ENCODE measurements around the gene TMEM119.
A peak's percentile ranks its signal among the peaks of the same experiment; 100 is the strongest.
"Not testable (repeated sequence)": the region's sequence is repeated elsewhere in the genome, so short reads cannot be mapped to it uniquely, and the experiment has no call there.

Gene TMEM119

DNA sequence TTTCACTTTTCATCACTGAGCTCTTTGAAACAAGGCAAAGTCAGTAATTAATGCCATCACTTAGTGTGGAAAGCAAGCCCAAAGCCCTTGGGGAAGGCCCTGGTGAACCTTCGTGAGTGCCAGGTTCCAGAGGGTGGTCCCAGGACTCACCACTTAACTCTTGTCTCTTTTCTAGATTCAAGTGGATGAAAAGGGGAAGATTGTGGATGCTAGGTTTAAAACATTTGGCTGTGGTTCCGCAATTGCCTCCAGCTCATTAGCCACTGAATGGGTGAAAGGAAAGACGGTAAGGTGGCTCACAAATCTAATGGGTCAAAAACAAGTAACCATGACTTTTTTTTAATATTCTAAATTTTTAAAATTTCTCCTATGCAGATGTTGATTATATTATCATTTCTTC, 32.7 kb downstream of the TMEM119 start:
- DNase-seq (ENCODE audit: low spot score) = no peak

DNA sequence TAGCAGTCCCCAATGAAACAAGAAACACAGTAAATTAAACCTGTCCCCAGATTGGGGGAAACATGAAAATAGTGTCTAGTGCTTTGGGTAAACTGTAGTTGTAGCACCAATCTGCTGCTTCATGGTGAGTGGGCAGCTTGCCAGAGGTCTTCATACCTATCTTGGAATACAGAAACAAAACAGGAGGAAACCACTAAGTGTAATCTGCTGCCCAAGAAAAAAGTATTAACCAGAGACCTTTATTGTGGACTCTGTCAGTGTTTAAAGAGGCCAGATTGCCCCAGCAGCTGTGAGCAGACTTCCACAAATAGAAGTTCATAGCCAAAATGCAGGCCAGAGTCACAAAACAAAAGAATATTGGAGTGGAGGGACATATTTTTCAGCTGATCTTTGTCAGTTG, 33.2 kb downstream of the TMEM119 start:
- no peak for DNase-seq (ENCODE audit: low spot score)

DNA sequence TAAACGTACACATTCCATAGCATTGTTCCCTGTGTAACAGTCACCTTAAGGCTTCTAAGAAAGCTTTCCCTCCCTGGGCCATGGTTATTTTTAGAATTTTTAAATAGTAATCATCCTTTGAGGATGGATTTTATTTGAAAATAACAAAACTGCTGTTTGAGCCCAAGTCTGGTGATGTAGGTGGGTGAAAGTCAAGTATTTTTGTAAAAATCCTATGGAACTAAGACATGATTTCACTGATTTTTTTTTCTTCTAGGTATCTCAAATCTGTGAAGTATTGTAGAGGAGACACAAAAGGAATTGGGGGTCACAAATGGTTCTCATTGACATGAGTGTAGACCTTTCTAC, 34.1 kb downstream of the TMEM119 start:
- no peak for DNase-seq (ENCODE audit: low spot score)

DNA sequence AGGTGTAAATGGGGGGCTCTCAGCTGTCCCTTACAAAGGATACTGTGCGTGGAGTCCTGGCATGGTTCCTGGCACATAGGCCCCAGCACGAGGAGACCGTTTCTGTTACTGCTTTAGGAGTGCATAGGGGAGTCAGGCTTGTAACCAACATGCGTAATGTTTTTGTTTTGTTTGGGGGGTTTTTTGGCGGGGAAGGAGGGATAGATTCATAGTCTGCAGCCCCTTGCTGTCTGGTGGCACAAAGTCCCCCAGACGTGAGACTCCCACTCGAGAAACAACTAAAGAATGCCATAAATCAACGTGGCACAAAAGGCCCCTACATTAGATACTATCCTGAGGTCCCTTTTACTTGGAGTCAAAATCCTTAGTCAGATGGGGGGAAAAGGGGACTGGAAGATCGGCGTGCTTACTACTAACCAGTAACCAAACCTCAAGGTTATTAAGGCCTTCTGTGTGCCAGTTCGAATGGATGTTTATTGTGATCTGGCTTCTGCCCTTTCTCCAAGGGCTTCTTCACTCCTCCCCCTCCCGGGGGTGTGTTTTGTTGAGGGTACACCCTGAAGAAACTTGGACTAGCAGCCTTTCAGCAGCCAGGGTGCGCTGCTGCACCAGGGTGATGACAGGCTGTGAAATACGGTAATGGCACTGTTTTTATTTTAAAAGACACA, 34.6 kb downstream of the TMEM119 start:
- DNase-seq (ENCODE audit: low spot score) = peak; percentile 84

DNA sequence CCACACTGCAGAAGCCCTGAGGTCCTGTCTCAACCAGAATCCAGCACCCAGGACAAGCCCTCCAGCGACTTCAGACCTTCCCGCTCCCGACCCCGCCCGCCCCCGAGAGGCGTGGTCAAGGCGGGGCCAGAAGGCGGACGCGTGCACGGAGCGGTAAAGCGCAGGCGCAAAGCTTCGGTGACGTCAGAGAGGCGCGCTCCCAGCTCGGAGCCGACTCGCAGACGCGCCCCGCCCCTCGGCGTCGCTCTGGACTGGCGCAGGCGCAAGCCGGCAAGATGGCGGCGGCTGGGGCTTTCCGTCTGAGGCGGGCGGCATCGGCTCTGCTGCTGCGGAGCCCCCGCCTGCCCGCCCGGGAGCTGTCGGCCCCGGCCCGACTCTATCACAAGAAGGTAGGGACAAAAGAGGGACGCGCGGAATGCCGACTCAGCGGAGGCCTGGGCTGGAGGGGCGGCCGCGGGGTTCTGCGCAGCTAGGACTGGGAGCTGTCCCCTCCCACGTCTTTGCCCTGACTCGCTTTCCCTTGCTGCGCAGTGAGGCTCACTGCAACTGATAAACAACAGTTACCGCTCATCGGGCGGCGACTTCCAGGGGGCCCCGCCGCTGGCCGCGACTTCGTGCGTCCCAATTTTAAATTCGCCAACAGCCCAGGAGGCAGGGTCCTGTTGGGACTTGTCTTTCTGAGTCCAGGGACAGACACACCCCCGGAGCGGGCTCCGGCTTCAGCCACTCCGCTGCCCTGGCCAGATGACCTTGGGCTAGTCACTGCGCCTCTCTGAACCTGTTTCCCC, 35.3 kb downstream of the TMEM119 start, which contains the start of gene ISCU:
ISCU (plus strand) TSS at position 249 of the 788 bp plus-strand sequence; CDS start at position 276, 27 bp downstream.
- peak; percentile 93 for DNase-seq (ENCODE audit: low spot score)

DNA sequence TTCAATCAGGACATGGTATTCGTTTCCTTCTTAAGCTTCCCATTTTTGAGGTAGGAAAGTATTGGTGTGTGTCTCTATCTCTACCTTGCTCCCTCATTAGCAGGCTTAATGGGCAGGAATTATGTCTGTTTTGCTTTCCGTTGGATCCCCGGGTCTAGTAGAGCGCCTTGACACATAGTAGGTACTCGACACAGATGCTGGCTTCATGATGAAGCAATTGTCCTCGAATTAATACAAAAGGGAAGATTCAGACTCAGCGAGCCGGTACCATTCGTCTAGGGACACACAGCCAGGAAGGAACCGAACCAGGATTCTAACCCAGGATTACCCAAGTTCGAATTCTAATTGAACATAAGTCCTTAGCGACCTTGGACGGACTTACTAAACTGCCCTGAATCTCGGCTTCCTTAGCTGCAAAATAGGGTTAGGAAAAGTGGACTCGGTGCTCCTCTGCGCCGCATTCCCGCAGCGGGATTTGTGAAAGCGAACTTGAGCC, 36.0 kb downstream of the TMEM119 start:
- peak; percentile 43 for DNase-seq (ENCODE audit: low spot score)

DNA sequence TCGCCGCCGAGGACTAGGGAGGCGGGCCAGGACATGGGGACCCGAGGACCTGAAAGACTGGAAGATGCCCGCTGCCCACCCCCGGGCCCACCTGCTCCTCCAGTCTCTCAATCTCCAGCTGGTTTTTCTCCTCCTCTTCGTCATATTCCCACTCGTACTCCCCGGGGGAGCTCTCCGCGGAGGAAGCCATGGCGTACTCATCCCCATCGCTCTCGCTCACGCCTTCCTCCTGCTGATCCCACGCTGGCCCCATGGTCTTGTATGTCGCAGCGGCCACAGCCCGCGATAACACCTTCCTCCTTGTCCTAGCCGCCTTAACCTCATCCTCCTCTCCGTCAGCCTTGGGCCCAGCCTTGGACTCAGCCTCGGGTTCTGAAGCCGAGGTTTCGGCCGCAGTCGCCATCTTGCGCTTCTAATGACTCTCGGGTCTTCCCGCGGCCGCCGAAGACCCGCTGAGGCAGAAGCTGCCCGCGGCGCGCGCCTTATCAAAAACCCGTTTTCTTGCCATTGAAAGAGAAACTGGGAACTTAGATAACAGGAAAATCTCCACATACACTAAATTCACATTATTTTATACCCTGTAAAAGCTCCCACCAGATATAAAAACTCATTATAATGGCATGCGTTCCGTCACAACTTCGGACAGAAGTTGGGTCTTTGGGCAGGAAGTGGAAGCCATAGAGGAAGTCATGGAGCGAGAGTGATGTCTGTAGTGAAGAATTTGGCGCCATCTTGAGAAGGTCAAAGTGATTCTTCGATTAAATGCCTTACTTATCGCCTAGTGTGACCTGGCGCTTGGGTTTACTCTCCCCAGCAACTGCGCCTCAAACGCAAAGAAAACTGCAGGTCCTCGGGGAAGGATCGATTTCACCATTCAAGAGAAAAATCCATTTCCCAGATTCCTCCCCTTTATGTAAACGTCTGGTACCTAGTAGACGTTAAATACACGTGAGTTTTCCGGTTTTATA, 36.8 kb downstream of the TMEM119 start, which contains the start of gene SART3:
SART3 (minus strand) TSS at position 422 of the 968 bp plus-strand sequence; CDS start at position 403, 19 bp downstream.
- DNase-seq (ENCODE audit: low spot score) = peak; percentile 92

DNA sequence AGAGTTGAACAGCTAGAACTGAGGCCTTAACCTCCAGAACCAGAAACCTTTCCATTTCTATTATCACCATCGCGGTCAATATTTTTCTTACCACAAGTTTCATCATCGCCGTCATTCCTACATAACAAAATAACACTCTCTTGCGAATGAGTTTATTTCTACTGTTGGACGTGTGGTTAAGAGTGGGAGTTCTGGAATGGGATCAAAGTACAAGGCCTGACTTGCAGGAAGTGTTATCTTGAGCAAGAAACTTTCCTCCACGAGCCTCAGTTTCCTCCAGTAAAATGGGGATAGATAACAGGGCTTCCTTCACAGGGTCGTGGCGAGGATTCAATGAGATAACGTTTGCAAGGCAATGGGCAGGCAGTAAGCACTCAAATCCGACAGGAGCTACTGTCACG, 37.6 kb downstream of the TMEM119 start:
- peak; percentile 70 for DNase-seq (ENCODE audit: low spot score)

DNA sequence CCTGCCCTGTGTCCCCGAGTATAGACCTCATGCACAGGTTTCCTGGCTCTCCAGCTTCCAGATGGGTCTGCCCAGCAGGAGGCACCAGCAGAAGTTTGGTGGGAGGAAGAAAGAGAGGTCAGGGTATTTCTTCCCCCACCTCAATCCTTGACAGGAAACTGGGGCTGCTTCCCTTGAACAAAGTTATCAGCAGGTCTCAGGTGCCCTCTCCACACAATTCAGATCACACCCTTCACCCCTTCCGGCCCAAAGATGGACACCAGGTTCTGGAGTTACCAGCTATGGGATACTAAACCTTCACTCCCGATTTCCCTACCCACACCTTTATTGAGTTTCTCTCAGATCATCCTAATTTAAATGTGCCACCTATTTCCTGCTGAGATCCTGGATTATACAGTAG, 38.1 kb downstream of the TMEM119 start:
- DNase-seq (ENCODE audit: low spot score) = no peak

DNA sequence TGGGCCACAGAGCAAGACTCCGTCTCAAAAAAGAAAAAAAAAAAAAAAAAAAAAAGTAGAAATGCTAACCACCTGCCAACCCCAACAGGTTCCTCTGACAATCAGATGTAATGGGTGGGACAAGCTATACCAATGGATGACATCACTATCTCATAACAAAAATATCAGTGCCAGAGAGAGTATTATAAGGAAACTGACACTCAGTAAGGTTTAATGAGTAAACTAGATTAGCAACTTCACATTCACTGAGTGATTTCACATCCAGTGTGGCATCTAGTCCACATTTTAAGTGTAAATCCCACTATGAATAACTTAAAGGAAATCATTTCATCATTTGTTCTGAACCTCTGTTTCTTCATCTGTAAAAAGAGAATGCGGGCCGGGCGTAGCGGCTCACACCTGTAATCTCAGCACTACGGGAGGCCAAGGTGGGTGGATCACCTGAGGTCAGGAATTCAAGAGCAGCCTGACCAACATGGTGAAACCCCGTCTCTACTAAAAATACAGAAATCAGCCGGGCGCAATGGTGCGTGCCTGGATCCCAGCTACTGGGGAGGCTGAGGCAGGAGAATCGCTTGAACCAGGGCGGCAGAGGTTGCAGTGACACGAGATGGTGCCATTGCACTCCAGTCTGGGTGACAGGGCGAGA, 38.8 kb downstream of the TMEM119 start:
- no peak for DNase-seq (ENCODE audit: low spot score)

DNA sequence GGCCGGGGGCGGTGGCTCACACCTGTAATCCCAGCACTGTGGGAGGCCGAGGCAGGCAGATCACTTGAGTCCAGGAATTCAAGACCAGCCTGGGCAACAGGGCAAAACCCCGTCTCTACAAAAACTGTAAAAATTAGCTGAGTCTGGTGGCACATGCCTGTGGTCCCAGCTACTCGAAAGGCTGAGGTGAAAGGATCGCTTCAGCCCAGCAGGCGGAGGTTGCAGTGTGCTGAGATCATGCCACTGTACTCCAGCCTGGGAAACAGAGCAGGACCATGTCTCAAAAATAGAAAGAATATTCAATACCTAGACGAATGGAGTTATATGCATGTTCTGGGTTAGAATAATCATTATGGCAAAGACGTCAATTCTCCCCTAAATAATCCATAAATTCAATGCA, 42.5 kb downstream of the TMEM119 start:
- DNase-seq (ENCODE audit: low spot score) = not testable (repeated sequence)

DNA sequence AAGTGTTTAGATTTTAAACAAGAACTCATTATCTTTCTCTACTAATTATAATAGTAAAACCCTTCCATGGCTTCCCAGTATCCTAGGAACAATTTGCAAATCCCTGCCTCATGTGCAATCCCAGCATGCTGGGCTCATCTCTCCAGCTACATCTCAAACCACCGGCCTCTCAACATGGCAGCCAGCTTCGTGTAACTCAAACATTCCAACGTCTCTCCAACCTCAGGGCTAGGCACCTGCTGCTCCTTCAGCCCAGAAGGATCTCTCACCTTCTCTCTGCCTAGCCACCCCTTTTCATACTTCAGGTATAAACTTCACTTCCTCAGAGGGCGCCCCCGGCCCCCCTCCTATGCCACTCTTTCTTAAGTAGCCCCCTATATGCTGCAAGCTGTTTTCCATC, 44.1 kb downstream of the TMEM119 start:
- DNase-seq (ENCODE audit: low spot score) = no peak

DNA sequence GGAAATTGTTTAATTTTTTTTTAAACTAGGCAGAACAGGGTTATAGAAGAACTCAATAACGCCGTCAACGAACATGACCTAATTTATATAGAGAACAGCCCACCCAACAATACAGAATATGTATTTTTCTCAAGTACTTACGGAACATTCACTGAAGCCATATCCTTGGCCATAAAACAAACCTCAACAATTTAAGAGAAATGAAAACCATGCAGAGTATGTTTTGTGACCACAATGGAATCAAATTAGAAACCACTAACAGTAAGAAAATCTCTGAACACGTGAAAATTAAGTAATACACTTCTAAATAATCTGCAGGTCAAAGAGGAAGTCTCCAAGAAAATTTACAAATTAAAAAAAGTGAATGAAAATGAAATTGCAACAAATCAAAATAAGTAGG, 46.3 kb downstream of the TMEM119 start:
- peak; percentile 7 for DNase-seq (ENCODE audit: low spot score)

DNA sequence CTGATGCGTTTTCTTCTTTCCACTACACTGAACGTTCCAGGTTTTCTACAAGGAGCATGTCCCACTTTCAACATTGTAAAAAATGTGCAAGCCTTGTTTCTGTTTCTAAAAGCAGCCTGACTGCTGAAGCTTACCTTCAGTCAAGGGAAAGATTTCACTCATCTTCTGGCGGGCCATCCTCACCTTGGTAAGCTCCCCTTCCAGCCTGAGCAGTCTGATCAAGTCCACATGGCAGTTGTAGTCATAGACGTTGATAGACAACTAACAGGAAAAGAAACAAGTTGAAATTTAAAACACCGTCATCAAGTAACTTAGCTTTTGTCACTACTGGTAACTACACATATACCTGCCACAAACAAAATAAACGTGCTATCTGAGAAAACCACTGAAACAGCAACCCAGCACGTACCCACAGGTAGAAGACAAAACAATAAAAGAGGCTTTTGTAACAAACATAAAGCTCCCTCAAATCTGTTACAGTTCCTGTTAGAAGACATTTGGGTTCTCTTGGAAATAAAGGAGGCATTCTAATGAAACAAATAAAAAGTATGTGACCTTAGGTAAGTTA, 48.8 kb downstream of the TMEM119 start:
- DNase-seq (ENCODE audit: low spot score) = no peak

DNA sequence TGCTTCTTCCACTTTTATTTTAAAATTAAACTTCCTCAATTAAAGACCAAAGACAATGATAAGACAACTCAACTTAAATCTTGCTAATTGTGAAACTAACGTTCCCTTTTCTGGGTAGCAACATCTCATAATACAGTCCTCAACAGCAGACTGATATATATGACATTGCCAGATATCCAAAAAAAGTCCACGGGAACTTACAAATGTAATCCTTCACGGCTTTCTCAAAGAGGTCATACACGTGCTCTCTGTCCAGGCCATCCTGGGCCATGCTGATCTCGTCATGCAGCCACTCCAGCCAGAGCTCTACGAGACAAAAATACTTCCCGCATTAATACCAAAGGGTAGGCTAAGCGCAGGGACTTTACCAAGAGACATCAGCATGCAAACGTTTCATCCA, 50.2 kb downstream of the TMEM119 start:
- DNase-seq (ENCODE audit: low spot score) = no peak

DNA sequence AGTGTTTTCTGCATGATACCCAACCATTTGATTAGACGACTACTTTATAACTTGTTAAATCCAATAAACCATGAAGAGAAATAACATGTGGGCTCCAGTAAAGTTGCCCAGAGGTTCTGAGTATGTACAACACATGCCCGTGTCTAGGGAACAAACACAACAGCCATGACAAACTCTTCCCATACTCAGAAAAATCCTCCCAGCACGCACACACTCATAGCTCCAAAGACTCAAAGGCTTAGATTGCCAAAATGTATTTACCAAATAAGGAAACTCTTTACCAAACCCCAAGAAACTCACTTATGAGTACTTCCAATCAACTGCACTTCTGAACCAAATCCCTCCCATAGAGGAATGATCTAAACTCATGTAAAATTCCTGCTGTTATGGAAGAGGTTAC, 54.2 kb downstream of the TMEM119 start:
- no peak for DNase-seq (ENCODE audit: low spot score)

DNA sequence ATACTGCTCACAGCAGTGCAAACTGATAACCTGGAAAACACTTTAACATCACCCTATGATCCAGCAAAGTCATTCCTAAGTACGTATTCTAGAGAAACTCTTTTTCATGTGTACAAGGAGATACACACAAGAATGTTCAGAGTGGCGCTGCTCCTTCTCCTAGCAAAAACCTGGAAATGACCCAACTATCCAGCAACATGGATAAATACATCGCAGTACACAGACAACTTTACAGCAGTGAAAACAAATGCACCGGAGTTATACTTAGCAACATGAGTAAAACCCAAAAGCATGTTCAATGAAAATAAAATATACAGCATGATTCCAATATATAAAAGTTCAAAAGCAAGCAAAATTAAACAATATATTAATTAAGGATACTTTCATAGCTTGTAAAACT, 55.6 kb downstream of the TMEM119 start:
- no peak for DNase-seq (ENCODE audit: low spot score)

Data from SW480 (cell line).